Panc1 (cell line): ENCODE data around the gene TRA2A. TPM values are rescaled to one million over a fixed set of nuclear protein-coding genes. Genes with fewer than 3 reads are reported as not detected.

Experiments used
- ATAC-seq: fragments of 200-7000 bp; cut with Tn5 transposase; 2 replicates; pipeline ENCODE4 v1.9.1; 2020; ENCODE audit warnings: mild to moderate bottlenecking, moderate library complexity
- BruUV-seq: library from RNA; stranded (reverse); fragments of 400-500 nt; replicated peaks from 2 replicates; lab custom pipeline; 2021; lab: Mats Ljungman, UMichigan
- CTCF ChIA-PET: fragments of 300-600 bp; sonication (Branson Sonifier 250); formaldehyde crosslinking; loops from one replicate; lab custom pipeline; 2022; ENCODE audit warnings: antibody characterized with exemption; lab: Charles Lee
- POLR2A ChIA-PET: fragments of 300-600 bp; sonication (Branson Sonifier 250); formaldehyde crosslinking; loops from one replicate; lab custom pipeline; 2022; ENCODE audit warnings: antibody characterized with exemption; lab: Charles Lee
- DNase-seq: peaks from one replicate; pipeline ENCODE4 v3.0.0-alpha.2; 2010; ENCODE audit warnings: low read depth, low spot score
- H3K27ac ChIP-seq: 2 replicates; pipeline ENCODE4 v1.5.1; 2011; ENCODE audit warnings: mild to moderate bottlenecking, low read length, inconsistent platforms
- H3K27me3 ChIP-seq: fragments of 200-500 bp; sonication (Bioruptor generic); 2 replicates; pipeline ENCODE4 v1.6.0; 2014; ENCODE audit warnings: low read length, inconsistent platforms; ENCODE audit not compliant: control insufficient read depth, insufficient read depth
- H3K36me3 ChIP-seq: fragments of 200-500 bp; sonication (Bioruptor generic); 2 replicates; pipeline ENCODE4 v1.5.1; 2014; ENCODE audit warnings: inconsistent platforms, mild to moderate bottlenecking, low read length, moderate library complexity; ENCODE audit not compliant: control insufficient read depth, insufficient read depth
- H3K4me1 ChIP-seq: 2 replicates; pipeline ENCODE4 v1.5.1; 2011; ENCODE audit warnings: inconsistent platforms, mild to moderate bottlenecking, low read length, moderate library complexity; ENCODE audit not compliant: control insufficient read depth, insufficient read depth
- H3K4me3 ChIP-seq, 2 experiments: 2 replicates each; pipeline ENCODE4 v1.5.1; 2011 to 2012; ENCODE audit warnings: low read depth in 2 of 2, low read length in 2 of 2, mild to moderate bottlenecking in 2 of 2, inconsistent platforms in 1 of 2, moderate library complexity in 1 of 2
- H3K9me3 ChIP-seq: fragments of 200-500 bp; sonication (Bioruptor generic); 2 replicates; pipeline ENCODE4 v1.5.1; 2014; ENCODE audit warnings: low read depth, mild to moderate bottlenecking, inconsistent platforms, low read length, moderate library complexity; ENCODE audit not compliant: control insufficient read depth, insufficient read depth
- CTCF ChIP-seq: fragments of 450-650 bp; IDR thresholded peaks from 2 replicates; pipeline ENCODE4 v1.5.1; 2017; ENCODE audit warnings: mild to moderate bottlenecking
- POLR2AphosphoS5 ChIP-seq: IDR thresholded peaks from 2 replicates; pipeline ENCODE4 v1.6.1; 2012; ENCODE audit warnings: mild to moderate bottlenecking, low read depth, low read length, moderate library complexity
- REST ChIP-seq, 2 experiments: IDR thresholded peaks; 2 replicates each; pipeline ENCODE4 v1.6.1; 2011 to 2012; ENCODE audit warnings: low read depth in 2 of 2, control low read depth in 1 of 2, low read length in 1 of 2, mild to moderate bottlenecking in 1 of 2, moderate library complexity in 1 of 2; ENCODE audit not compliant: insufficient read depth in 1 of 2
- SIN3A ChIP-seq: IDR thresholded peaks from 2 replicates; pipeline ENCODE4 v1.6.1; 2012; ENCODE audit warnings: low read depth, mild to moderate bottlenecking, low read length, moderate library complexity, borderline replicate concordance; ENCODE audit not compliant: insufficient read depth
- TCF7L2 ChIP-seq: IDR thresholded peaks from 2 replicates; pipeline ENCODE4 v1.6.1; 2011; ENCODE audit warnings: mild to moderate bottlenecking, low read depth, low read length, inconsistent platforms
- in situ Hi-C: cut with HindIII; loops from 2 replicates; pipeline ENCODE4 v1.10.0; 2016; ENCODE audit warnings: low sequenced_read_pairs, low pct_unique_long_range_greater_than_20kb
- intact Hi-C: fragments of 100-400 bp; cut with micrococcal nuclease; formaldehyde crosslinking; loops from one replicate; pipeline ENCODE4 v1.10.0; 2022; ENCODE audit not compliant: unreplicated experiment
- total RNA-seq: library from RNA; stranded (reverse); gene quantifications from one replicate; pipeline ENCODE4 v1.2.1, GENCODE V29; 2021; ENCODE audit not compliant: unreplicated experiment

The TRA2A gene
- total RNA-seq, 1 experiment from 2014 or later: 106 TPM

- no peak overlapping the region for H3K4me3 ChIP-seq
- in situ Hi-C loops: no loop called here
- intact Hi-C loops: no loop called here
- H3K27ac ChIP-seq: no peak overlapping the region
- POLR2A ChIA-PET: no interaction called here
- TF ChIP-seq SIN3A: no peak
- TF ChIP-seq POLR2AphosphoS5: no peak
- TF ChIP-seq TCF7L2: no peak
- no peak for TF ChIP-seq CTCF
- no peak for TF ChIP-seq REST (IDR thresholded peaks at IDR 0.05; ENCODE audit: insufficient read depth in 1 of 2, low read depth in 2 of 2, low read length in 1 of 2)
- H3K36me3 ChIP-seq: no peaks in the 10 kb centered on the region
- CTCF ChIA-PET: interaction anchor here (0.7 kb wide), 1 partner anchor 1421 kb away, joined by 3 read pairs; the partner anchor contains the start of gene OSBPL3
- ATAC-seq (no peak), DNase-seq (no peak)
- H3K27me3 ChIP-seq: no peaks in the 10 kb centered on the region; the same call in 1 of the 2 replicates
- no peaks in the 10 kb centered on the region for H3K4me1 ChIP-seq
- no TSS peak for BruUV-seq
- no peaks in the 10 kb centered on the region for H3K9me3 ChIP-seq
These were observed 26.5 kb upstream of the TRA2A start for GRCh38 chr7:23558303-23558702.

- CTCF ChIA-PET: interaction anchor here (1.8 kb wide), 1 partner anchor 275 kb away, joined by 24 read pairs; no protein-coding TSS in a partner anchor
- Histone ChIP-seq H3K4me1 (no peaks in the 10 kb centered on the region), H3K27ac (no peak overlapping the region), H3K4me3 (no peak overlapping the region), H3K9me3 (no peaks in the 10 kb centered on the region; the same call in 1 of the 2 replicates), H3K36me3 (no peaks in the 10 kb centered on the region), H3K27me3 (no peaks in the 10 kb centered on the region)
- intact Hi-C loops (loop anchor here (1.0 kb wide), 2 partner anchors 165 to 270 kb away; no protein-coding TSS in a partner anchor), in situ Hi-C loops (no loop called here)
- TF ChIP-seq CTCF: no peak
- DNase-seq (no peak), ATAC-seq (no peak)
- no TSS peak for BruUV-seq
- POLR2A ChIA-PET: no interaction called here
These were observed 15.9 kb upstream of the TRA2A start for GRCh38 chr7:23547662-23548061.
